Measurements from ENCODE around the gene SCLY.

SCLY gene

GRCh38 chr2:238145851-238146250 is 85.0 kb downstream of the SCLY start:
- TF ChIP-seq USF1 (IDR thresholded peaks at IDR 0.05) (no peak), EGR1 (IDR thresholded peaks at IDR 0.05) (no peak), RAD21 (IDR thresholded peaks at IDR 0.05; ENCODE audit: low read depth) (no peak), CEBPB (IDR thresholded peaks at IDR 0.05) (no peak), TCF12 (IDR thresholded peaks at IDR 0.05; ENCODE audit: low read depth) (no peak), YY1 (IDR thresholded peaks at IDR 0.05; ENCODE audit: low read depth) (no peak), NFIC (IDR thresholded peaks at IDR 0.05) (no peak), FOXM1 (IDR thresholded peaks at IDR 0.05; ENCODE audit: borderline replicate concordance, low read depth) (no peak), MAX (IDR thresholded peaks at IDR 0.05) (no peak), ZBTB7A (IDR thresholded peaks at IDR 0.05; ENCODE audit: low read depth) (no peak), CREB1 (IDR thresholded peaks at IDR 0.05; ENCODE audit: low read depth) (no peak), TAF1 (IDR thresholded peaks at IDR 0.05; ENCODE audit: low read depth) (no peak), EP300 (IDR thresholded peaks at IDR 0.05; ENCODE audit: borderline replicate concordance) (no peak)

- TF ChIP-seq USF1 (IDR thresholded peaks at IDR 0.05) = peak; percentile 79
- no peak for TF ChIP-seq REST (IDR thresholded peaks at IDR 0.05; ENCODE audit: low read depth)
- TF ChIP-seq ZBTB7A (IDR thresholded peaks at IDR 0.05; ENCODE audit: low read depth) = no peak
- TF ChIP-seq CREB1 (IDR thresholded peaks at IDR 0.05; ENCODE audit: low read depth) = no peak
Measured at GRCh38 chr2:238146884-238147544, 86.2 kb downstream of the SCLY start.

- TF ChIP-seq MAX (IDR thresholded peaks at IDR 0.05) (no peak), YY1 (IDR thresholded peaks at IDR 0.05; ENCODE audit: low read depth) (no peak), RAD21 (IDR thresholded peaks at IDR 0.05; ENCODE audit: low read depth) (no peak), TCF12 (IDR thresholded peaks at IDR 0.05; ENCODE audit: low read depth) (no peak), FOXM1 (IDR thresholded peaks at IDR 0.05; ENCODE audit: borderline replicate concordance, low read depth) (no peak), CREB1 (IDR thresholded peaks at IDR 0.05; ENCODE audit: low read depth) (no peak), ZBTB7A (IDR thresholded peaks at IDR 0.05; ENCODE audit: low read depth) (no peak), NFIC (IDR thresholded peaks at IDR 0.05) (no peak), REST (IDR thresholded peaks at IDR 0.05; ENCODE audit: low read depth) (no peak), EGR1 (IDR thresholded peaks at IDR 0.05) (no peak), TEAD4 (IDR thresholded peaks at IDR 0.05) (no peak), CEBPB (IDR thresholded peaks at IDR 0.05) (no peak)
Measured at GRCh38 chr2:238148981-238149380, 88.2 kb downstream of the SCLY start.
